SW480 (cell line): ENCODE results near the gene ADSS2.
"Not testable (repeated sequence)": the region's sequence is repeated elsewhere in the genome, so short reads cannot be mapped to it uniquely, and the experiment has no call there.

ENCODE experiments used
- DNase-seq: peaks from one replicate; pipeline ENCODE4 v3.0.0-alpha.2; 2016; ENCODE audit warnings: low spot score

Gene ADSS2

DNA sequence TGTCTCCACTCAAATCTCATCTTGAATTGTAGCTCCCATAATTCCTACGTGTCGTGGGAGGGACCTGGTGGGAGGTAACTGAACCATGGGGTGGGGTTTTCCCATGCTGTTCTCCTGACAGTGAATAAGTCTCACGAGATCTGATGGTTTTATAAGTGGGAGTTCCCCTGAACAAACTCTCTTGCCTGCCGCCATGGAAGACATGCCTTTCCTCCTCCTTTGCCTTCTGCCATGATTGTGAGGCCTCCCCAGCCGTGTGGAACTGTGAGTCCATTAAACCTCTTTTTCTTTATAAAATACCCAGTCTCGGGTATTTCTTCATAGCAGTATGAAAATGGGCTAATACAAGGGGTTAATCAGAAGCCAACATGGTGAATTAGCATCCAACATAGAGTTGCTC is 86.4 kb downstream of the ADSS2 start:
- DNase-seq = not testable (repeated sequence)

DNA sequence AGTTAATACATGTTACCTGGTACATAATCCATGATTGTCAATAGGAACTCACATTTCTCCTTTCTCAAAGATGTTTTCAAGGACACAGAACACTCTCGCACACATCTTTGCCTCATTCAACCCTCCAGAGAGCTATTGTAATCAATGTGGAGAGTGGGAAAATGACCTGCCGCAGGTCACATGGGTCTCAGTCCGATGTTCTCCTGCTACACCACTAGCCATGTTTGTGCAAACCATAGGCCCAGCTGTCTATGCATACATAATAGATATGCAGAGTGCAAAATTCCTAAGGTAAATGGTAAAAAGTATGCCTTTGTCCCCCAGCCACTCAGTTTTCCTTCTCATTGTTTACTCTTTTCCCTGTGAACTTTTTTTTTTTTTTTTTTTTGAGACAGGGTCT is 89.2 kb downstream of the ADSS2 start:
- DNase-seq = no peak

DNA sequence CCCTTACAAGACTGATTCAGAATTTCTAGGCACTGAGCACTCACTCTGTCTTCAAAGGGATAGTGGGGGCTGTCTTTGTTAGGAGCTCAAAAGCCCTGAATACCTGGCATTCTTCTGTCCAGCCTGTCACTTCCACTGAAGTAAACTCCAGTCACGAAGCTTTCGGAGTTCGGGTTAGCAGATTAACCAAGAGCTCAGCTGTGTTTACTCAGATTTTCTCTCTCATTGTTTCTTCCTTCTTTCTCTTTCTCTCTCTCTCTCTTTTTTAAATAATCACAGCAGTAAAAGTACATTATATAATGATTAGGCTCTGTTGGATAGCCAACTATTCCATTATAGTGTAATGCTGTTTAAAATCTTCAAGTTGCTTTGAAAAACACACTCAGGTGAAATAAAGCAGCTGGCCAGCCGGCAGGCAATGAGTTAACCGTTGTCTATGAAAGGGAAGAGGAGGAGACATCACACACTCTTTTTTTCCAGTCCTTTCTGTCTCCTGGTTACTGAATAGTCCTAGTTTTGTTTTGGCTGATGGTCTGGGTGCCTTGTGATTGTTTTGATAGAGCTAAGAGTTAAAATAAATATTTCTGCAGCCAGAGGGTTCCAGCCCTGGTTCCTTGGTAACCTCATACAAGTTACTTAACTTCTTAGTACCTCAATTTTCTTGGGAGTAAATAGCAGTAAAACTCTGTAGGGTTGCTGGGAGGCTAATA is 89.8 kb downstream of the ADSS2 start:
- DNase-seq = peak; percentile 46
